AG20443 (cell line): ENCODE measurements around the gene HIPK1.
A peak's percentile ranks its signal among the peaks of the same experiment; 100 is the strongest.
"Not testable (repeated sequence)": the region's sequence is repeated elsewhere in the genome, so short reads cannot be mapped to it uniquely, and the experiment has no call there.

ENCODE experiments used
- DNase-seq: peaks from one replicate; pipeline ENCODE4 v3.0.0; 2012; ENCODE audit warnings: low spot score, mixed read lengths

Gene HIPK1

GRCh38 chr1:113982949-113983348 lies 53.8 kb downstream of the HIPK1 start:
- DNase-seq = no peak

- DNase-seq = no peak
These were observed 54.3 kb downstream of the HIPK1 start for GRCh38 chr1:113983391-113983790.

GRCh38 chr1:113983826-113984225 lies 54.7 kb downstream of the HIPK1 start:
- DNase-seq = no peak

GRCh38 chr1:113984710-113985109 lies 55.6 kb downstream of the HIPK1 start:
- DNase-seq = no peak

- no peak for DNase-seq
These were observed 57.7 kb downstream of the HIPK1 start for GRCh38 chr1:113986802-113987201.

GRCh38 chr1:113987259-113987658 lies 58.1 kb downstream of the HIPK1 start:
- no peak for DNase-seq

- DNase-seq = no peak
These were observed 61.4 kb downstream of the HIPK1 start for GRCh38 chr1:113990530-113990929.

GRCh38 chr1:113990961-113991360 lies 61.8 kb downstream of the HIPK1 start:
- DNase-seq = no peak

GRCh38 chr1:113991467-113991997 lies 62.4 kb downstream of the HIPK1 start:
- DNase-seq = no peak

GRCh38 chr1:113993072-113993471 lies 63.9 kb downstream of the HIPK1 start:
- DNase-seq = no peak

GRCh38 chr1:113993766-113994165 lies 64.6 kb downstream of the HIPK1 start:
- DNase-seq = no peak

- no peak for DNase-seq
These were observed 66.3 kb downstream of the HIPK1 start for GRCh38 chr1:113995382-113995781.

GRCh38 chr1:113998361-113998760 lies 69.2 kb downstream of the HIPK1 start:
- DNase-seq = no peak

- no peak for DNase-seq
These were observed 70.1 kb downstream of the HIPK1 start for GRCh38 chr1:113999233-113999632.

- DNase-seq = no peak
These were observed 70.7 kb downstream of the HIPK1 start for GRCh38 chr1:113999799-114000198.

GRCh38 chr1:114000406-114000805 lies 71.3 kb downstream of the HIPK1 start:
- DNase-seq = no peak

GRCh38 chr1:114002492-114003239 lies 73.5 kb downstream of the HIPK1 start:
- peak; percentile 85 for DNase-seq

GRCh38 chr1:114003431-114003830 lies 74.3 kb downstream of the HIPK1 start:
- no peak for DNase-seq

GRCh38 chr1:114006825-114007224 lies 77.7 kb downstream of the HIPK1 start:
- not testable (repeated sequence) for DNase-seq

- DNase-seq = no peak
These were observed 79.4 kb downstream of the HIPK1 start for GRCh38 chr1:114008480-114008941.

GRCh38 chr1:114008993-114009392 lies 79.9 kb downstream of the HIPK1 start:
- DNase-seq = no peak

GRCh38 chr1:114009393-114009792 lies 80.3 kb downstream of the HIPK1 start:
- no peak for DNase-seq

GRCh38 chr1:114010433-114011184 lies 81.5 kb downstream of the HIPK1 start:
- no peak for DNase-seq
